ENCODE data around the gene DNMT3A. TPM values are rescaled to one million over a fixed set of nuclear protein-coding genes. Genes with fewer than 3 reads are reported as not detected.

Gene DNMT3A
- total and polyA plus RNA-seq, 2 experiments from 2014 or later: 47.2 to 80.4 TPM

GRCh38 chr2:25266399-25266798, 75.3 kb downstream of the DNMT3A start (continued):
- TF ChIP-seq REST (IDR thresholded peaks at IDR 0.05; ENCODE audit: unreplicated experiment) (no peak), ZNF114 (CRISPR knock-in tag; IDR thresholded peaks at IDR 0.05) (no peak), NANOG (IDR thresholded peaks at IDR 0.05; ENCODE audit: borderline replicate concordance) (no peak)

GRCh38 chr2:25265802-25266201, 75.9 kb downstream of the DNMT3A start:
- H3K4me1 ChIP-seq (ENCODE audit: insufficient read depth): peaks cover 46% of the 10 kb centered on the region
- no peaks in the 10 kb centered on the region for H3K9me2 ChIP-seq (ENCODE audit: insufficient read depth)
- no peak overlapping the region for H3K4me2 ChIP-seq
- no peaks in the 10 kb centered on the region for H4K20me1 ChIP-seq (replicated peaks; ENCODE audit: insufficient read depth)
- no peak for TF ChIP-seq ZNF462 (CRISPR knock-in tag; IDR thresholded peaks at IDR 0.05)
- TF ChIP-seq ZNF331 (CRISPR knock-in tag; IDR thresholded peaks at IDR 0.05; ENCODE audit: low read depth): no peak
- TF ChIP-seq CTCF (conservative IDR thresholded peaks at IDR 0.05; ENCODE audit: low read depth in 2 of 2): no peak
- TF ChIP-seq POLR2AphosphoS5 (IDR thresholded peaks at IDR 0.05; ENCODE audit: low read depth): no peak
- TF ChIP-seq EZH2phosphoT487 (IDR thresholded peaks at IDR 0.05; ENCODE audit: unreplicated experiment): no peak
- TF ChIP-seq NANOG (IDR thresholded peaks at IDR 0.05; ENCODE audit: borderline replicate concordance): no peak
- TF ChIP-seq STAT1 (IDR thresholded peaks at IDR 0.05; ENCODE audit: unreplicated experiment): no peak
- no peak for TF ChIP-seq ZNF114 (CRISPR knock-in tag; IDR thresholded peaks at IDR 0.05)
- TF ChIP-seq JUNB (IDR thresholded peaks at IDR 0.05; ENCODE audit: unreplicated experiment): no peak
- Mint-ChIP-seq H3K27me3 (ENCODE audit: insufficient read depth, low read depth, poor library complexity) (peaks cover 17% of the 10 kb centered on the region), H3K27ac (no peak overlapping the region), H3K9me3 (no peaks in the 10 kb centered on the region), H3K36me3 (ENCODE audit: low read depth) (peaks cover 4% of the 10 kb centered on the region; the same call in 1 of the 3 replicates), H3K4me1 (peaks cover 45% of the 10 kb centered on the region), H3K4me3 (no peak overlapping the region)
- no peaks in the 10 kb centered on the region for H3K79me2 ChIP-seq (replicated peaks; ENCODE audit: insufficient read depth)
- H3K4me3 ChIP-seq: no peak overlapping the region
- no peaks in the 10 kb centered on the region for H3K27me3 ChIP-seq (ENCODE audit: insufficient read depth)
- H3F3A ChIP-seq (replicated peaks; ENCODE audit: low read depth): peaks cover 6% of the 10 kb centered on the region; the same call in 1 of the 2 replicates
- DNase-seq (ENCODE audit: low spot score) (no peak), ATAC-seq (no peak)
- H2AFZ ChIP-seq: no peak overlapping the region
- no peak overlapping the region for H3K27ac ChIP-seq (ENCODE audit: low read depth)
- H3K36me3 ChIP-seq (ENCODE audit: insufficient read depth): no peaks in the 10 kb centered on the region; the same call in 1 of the 2 replicates

Measured in GM23338 (cell line).